SHP77 treated with DMSO at 0.1 percent for 48 hours (cell line): ENCODE results near the gene HOXB1.

ENCODE experiments used
- DNase-seq: peaks from one replicate; lab custom pipeline; 2025; lab: John Stamatoyannopoulos, UW

Gene HOXB1

GRCh38 chr17:48567646-48568354, 37.0 kb upstream of the HOXB1 start:
- no peak for DNase-seq

- no peak for DNase-seq
Observed at GRCh38 chr17:48567209-48567608, 36.4 kb upstream of the HOXB1 start.

- no peak for DNase-seq
Observed at GRCh38 chr17:48566717-48567116, 35.9 kb upstream of the HOXB1 start.

- no peak for DNase-seq
Observed at GRCh38 chr17:48565925-48566710, 35.3 kb upstream of the HOXB1 start.

- DNase-seq, result no peak
Observed at GRCh38 chr17:48565022-48565554, 34.3 kb upstream of the HOXB1 start.

- DNase-seq, result no peak
Observed at GRCh38 chr17:48564188-48565021, 33.6 kb upstream of the HOXB1 start.

GRCh38 chr17:48563867-48564187, 33.0 kb upstream of the HOXB1 start:
- DNase-seq, result no peak

GRCh38 chr17:48563385-48563838, 32.6 kb upstream of the HOXB1 start:
- peak; percentile 15 for DNase-seq

GRCh38 chr17:48562934-48563333, 32.1 kb upstream of the HOXB1 start:
- no peak for DNase-seq

GRCh38 chr17:48561884-48562810, 31.3 kb upstream of the HOXB1 start:
- DNase-seq, result no peak

- no peak for DNase-seq
Observed at GRCh38 chr17:48559840-48560817, 29.3 kb upstream of the HOXB1 start.

- no peak for DNase-seq
Observed at GRCh38 chr17:48559122-48559839, 28.5 kb upstream of the HOXB1 start.

GRCh38 chr17:48558831-48559121, 28.0 kb upstream of the HOXB1 start:
- DNase-seq, result no peak

- no peak for DNase-seq
Observed at GRCh38 chr17:48558057-48558830, 27.4 kb upstream of the HOXB1 start.

- no peak for DNase-seq
Observed at GRCh38 chr17:48556576-48557401, 26.0 kb upstream of the HOXB1 start.

- DNase-seq, result no peak
Observed at GRCh38 chr17:48556229-48556575, 25.4 kb upstream of the HOXB1 start.

GRCh38 chr17:48555258-48556228, 24.7 kb upstream of the HOXB1 start:
- DNase-seq, result peak; percentile 14
